SK-N-MC (cell line): ENCODE results near the gene PIH1D1.

Experiments
- EZH2 ChIP-seq: fragments of 200-600 bp; sonication (generic); IDR thresholded peaks from one replicate; pipeline ENCODE4 v1.6.1; 2017; ENCODE audit warnings: antibody characterized with exemption
- FOXP2 ChIP-seq: optimal IDR thresholded peaks from 2 replicates; pipeline ENCODE3; 2011; ENCODE audit warnings: mild to moderate bottlenecking, moderate library complexity; ENCODE audit not compliant: insufficient read depth; ENCODE audit errors: extremely low read length, control extremely low read depth
- POLR2AphosphoS5 ChIP-seq: IDR thresholded peaks from 2 replicates; pipeline ENCODE4 v1.6.1; 2012; ENCODE audit warnings: mild to moderate bottlenecking, low read depth, low read length, borderline replicate concordance

GRCh38 chr19:49445997-49446396, 5.6 kb downstream of the PIH1D1 start:
- TF ChIP-seq EZH2 = no peak
- no peak for TF ChIP-seq POLR2AphosphoS5
- TF ChIP-seq FOXP2 = no peak
